Osteocyte (in vitro differentiated cells): ENCODE data around the gene FABP2. TPM values are rescaled to one million over a fixed set of nuclear protein-coding genes. Genes with fewer than 3 reads are reported as not detected.

ENCODE experiments used
- DNase-seq: peaks from one replicate; pipeline ENCODE4 v3.0.0; 2021; ENCODE audit warnings: mixed read lengths; ENCODE audit not compliant: unreplicated experiment; ENCODE audit errors: extremely low spot score
- H3K27ac Mint-ChIP-seq: one replicate; pipeline ENCODE4 v1.8.0; 2021; ENCODE audit warnings: mild to moderate bottlenecking, mixed read lengths; ENCODE audit not compliant: unreplicated experiment
- H3K27me3 Mint-ChIP-seq: one replicate; pipeline ENCODE4 v1.8.0; 2021; ENCODE audit warnings: mixed read lengths; ENCODE audit not compliant: unreplicated experiment
- H3K36me3 Mint-ChIP-seq: one replicate; pipeline ENCODE4 v1.8.0; 2021; ENCODE audit warnings: mixed read lengths; ENCODE audit not compliant: unreplicated experiment
- H3K4me1 Mint-ChIP-seq: one replicate; pipeline ENCODE4 v1.8.0; 2021; ENCODE audit warnings: mixed read lengths; ENCODE audit not compliant: unreplicated experiment
- H3K4me3 Mint-ChIP-seq: one replicate; pipeline ENCODE4 v1.8.0; 2021; ENCODE audit warnings: mild to moderate bottlenecking, moderate library complexity, mixed read lengths; ENCODE audit not compliant: unreplicated experiment
- H3K9me3 Mint-ChIP-seq: one replicate; pipeline ENCODE4 v1.8.0; 2021; ENCODE audit warnings: mixed read lengths; ENCODE audit not compliant: unreplicated experiment
- total RNA-seq: library from RNA; stranded (reverse); gene quantifications from 2 replicates; pipeline ENCODE4 v1.2.1, GENCODE V29; 2021
- TF ChIP-seq, protein P1 (sequence below): fragments of 200-600 bp; sonication (generic); IDR thresholded peaks from 2 replicates; pipeline ENCODE4 v1.5.0; 2021; ENCODE audit warnings: antibody characterized with exemption, mild to moderate bottlenecking, moderate library complexity

Gene FABP2
- total RNA-seq, 1 donor from 2014 or later, result 0.13 TPM

DNA sequence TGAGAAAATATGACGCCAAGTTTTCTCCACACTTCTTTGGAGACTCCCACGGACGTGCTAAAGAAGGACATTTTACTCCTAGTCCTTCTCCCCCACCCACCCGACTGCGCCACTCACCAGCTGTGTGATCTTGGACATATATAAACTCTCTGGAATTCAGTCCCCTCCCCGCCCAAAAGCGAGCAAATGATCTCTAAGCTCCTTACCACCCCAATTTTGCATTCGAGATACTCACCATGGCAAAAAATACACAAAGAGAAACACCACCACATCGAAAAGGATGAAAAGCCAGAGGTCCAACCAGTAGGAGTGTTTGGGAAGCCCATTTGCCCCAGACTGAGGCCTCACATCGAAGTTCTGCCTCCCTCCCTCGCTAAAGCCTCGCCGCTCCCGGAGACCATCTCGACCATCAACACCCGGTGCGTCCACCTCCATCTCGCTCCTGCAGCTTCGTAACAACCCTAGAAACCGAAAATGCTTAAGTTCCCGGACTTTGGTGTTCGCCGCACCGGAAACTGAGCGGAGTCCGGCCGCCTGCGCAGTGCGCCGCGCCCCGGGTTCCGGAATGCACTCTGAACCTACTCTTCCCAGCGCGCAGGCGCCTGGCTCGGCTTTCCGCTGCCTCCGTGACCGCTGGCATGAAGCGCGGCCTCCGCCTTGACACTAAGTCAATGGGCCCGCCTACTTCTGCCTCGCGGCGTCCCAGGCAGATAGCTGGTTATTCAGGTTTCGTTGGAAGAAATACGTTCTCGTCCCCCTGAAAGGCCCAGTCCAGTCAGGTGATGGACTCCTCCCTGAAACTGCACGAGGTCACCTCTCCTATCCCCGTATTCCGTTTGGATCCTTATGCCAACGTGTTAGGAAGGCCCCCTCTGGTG lies 21.6 kb downstream of the FABP2 start:
- no peaks in the 10 kb centered on the region for H3K27me3 Mint-ChIP-seq
- TF ChIP-seq, protein P1, sequence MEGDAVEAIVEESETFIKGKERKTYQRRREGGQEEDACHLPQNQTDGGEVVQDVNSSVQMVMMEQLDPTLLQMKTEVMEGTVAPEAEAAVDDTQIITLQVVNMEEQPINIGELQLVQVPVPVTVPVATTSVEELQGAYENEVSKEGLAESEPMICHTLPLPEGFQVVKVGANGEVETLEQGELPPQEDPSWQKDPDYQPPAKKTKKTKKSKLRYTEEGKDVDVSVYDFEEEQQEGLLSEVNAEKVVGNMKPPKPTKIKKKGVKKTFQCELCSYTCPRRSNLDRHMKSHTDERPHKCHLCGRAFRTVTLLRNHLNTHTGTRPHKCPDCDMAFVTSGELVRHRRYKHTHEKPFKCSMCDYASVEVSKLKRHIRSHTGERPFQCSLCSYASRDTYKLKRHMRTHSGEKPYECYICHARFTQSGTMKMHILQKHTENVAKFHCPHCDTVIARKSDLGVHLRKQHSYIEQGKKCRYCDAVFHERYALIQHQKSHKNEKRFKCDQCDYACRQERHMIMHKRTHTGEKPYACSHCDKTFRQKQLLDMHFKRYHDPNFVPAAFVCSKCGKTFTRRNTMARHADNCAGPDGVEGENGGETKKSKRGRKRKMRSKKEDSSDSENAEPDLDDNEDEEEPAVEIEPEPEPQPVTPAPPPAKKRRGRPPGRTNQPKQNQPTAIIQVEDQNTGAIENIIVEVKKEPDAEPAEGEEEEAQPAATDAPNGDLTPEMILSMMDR, result peak; percentile 16
- no peaks in the 10 kb centered on the region for H3K9me3 Mint-ChIP-seq
- peak overlapping the region; percentile 99 for H3K4me3 Mint-ChIP-seq
- H3K27ac Mint-ChIP-seq, result peak overlapping the region; percentile 99
- peaks cover 23% of the 10 kb centered on the region for H3K4me1 Mint-ChIP-seq
- H3K36me3 Mint-ChIP-seq, result peaks cover 15% of the 10 kb centered on the region
- peak; percentile 96 for DNase-seq

DNA sequence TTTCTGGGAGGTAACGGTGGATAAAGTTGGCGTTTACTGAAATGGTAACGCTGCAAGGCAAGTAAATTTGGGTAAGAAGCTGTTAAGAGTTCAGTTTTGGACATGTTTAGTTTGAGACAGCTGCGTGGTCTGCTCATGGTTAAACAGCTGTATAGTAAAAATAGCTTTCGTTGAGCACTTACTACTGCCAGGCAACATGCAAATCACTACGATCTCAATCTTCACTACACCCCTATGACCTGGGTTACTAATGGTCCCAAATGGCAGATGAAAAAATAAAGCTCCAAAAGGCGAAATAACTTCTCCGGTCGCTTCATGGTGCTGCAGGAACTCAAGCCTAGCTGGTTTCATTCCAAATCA lies 22.2 kb downstream of the FABP2 start:
- no peak for DNase-seq
- Mint-ChIP-seq H3K27ac (peak overlapping the region; percentile 99), H3K4me1 (peaks cover 23% of the 10 kb centered on the region), H3K9me3 (no peaks in the 10 kb centered on the region), H3K36me3 (peaks cover 15% of the 10 kb centered on the region), H3K27me3 (no peaks in the 10 kb centered on the region), H3K4me3 (peak overlapping the region; percentile 99)
- TF ChIP-seq, protein P1, result no peak

- TF ChIP-seq, protein P1, result no peak
- peak overlapping the region; percentile 99 for H3K27ac Mint-ChIP-seq
- DNase-seq, result no peak
- no peaks in the 10 kb centered on the region for H3K9me3 Mint-ChIP-seq
- no peaks in the 10 kb centered on the region for H3K27me3 Mint-ChIP-seq
- H3K4me1 Mint-ChIP-seq, result peaks cover 23% of the 10 kb centered on the region
- peak overlapping the region; percentile 99 for H3K4me3 Mint-ChIP-seq
- H3K36me3 Mint-ChIP-seq, result peaks cover 15% of the 10 kb centered on the region
Measured at GRCh38 chr4:119299260-119299671, 22.7 kb downstream of the FABP2 start.

- Mint-ChIP-seq H3K27ac (no peak overlapping the region), H3K4me1 (peaks cover 23% of the 10 kb centered on the region), H3K27me3 (no peaks in the 10 kb centered on the region), H3K9me3 (no peaks in the 10 kb centered on the region), H3K4me3 (peak overlapping the region; percentile 99), H3K36me3 (peaks cover 19% of the 10 kb centered on the region)
- TF ChIP-seq, protein P1, result no peak
- no peak for DNase-seq
Measured at GRCh38 chr4:119297795-119298194, 24.1 kb downstream of the FABP2 start.

GRCh38 chr4:119296356-119296755 lies 25.6 kb downstream of the FABP2 start:
- Mint-ChIP-seq H3K36me3 (peaks cover 25% of the 10 kb centered on the region), H3K27me3 (no peaks in the 10 kb centered on the region), H3K9me3 (no peaks in the 10 kb centered on the region), H3K4me1 (peaks cover 21% of the 10 kb centered on the region), H3K4me3 (no peak overlapping the region), H3K27ac (no peak overlapping the region)
- TF ChIP-seq, protein P1, result no peak
- no peak for DNase-seq
